Fibroblast of skin of left biceps (primary cell): ENCODE data around the gene BTBD9.
A peak's percentile ranks its signal among the peaks of the same experiment; 100 is the strongest.
"Not testable (repeated sequence)": the region's sequence is repeated elsewhere in the genome, so short reads cannot be mapped to it uniquely, and the experiment has no call there.

Experiments
- DNase-seq, 2 experiments: peaks; one replicate each; pipeline ENCODE4 v3.0.0-alpha.2; 2013; ENCODE audit warnings: low read depth in 2 of 2

Gene BTBD9

GRCh38 chr6:38347829-38348228 lies 291.9 kb downstream of the BTBD9 start:
- not testable (repeated sequence) for DNase-seq

GRCh38 chr6:38346291-38347079 lies 293.2 kb downstream of the BTBD9 start:
- DNase-seq: peak; percentile 92

- no peak for DNase-seq
Observed at GRCh38 chr6:38345586-38345985, 294.1 kb downstream of the BTBD9 start.

- DNase-seq: no peak
Observed at GRCh38 chr6:38341496-38341895, 298.2 kb downstream of the BTBD9 start.

- no peak for DNase-seq
Observed at GRCh38 chr6:38339914-38340313, 299.8 kb downstream of the BTBD9 start.

- peak; percentile 67 to 75 for DNase-seq
Observed at GRCh38 chr6:38337819-38338465, 301.8 kb downstream of the BTBD9 start.

- no peak for DNase-seq
Observed at GRCh38 chr6:38336922-38337321, 302.8 kb downstream of the BTBD9 start.

GRCh38 chr6:38326837-38327236 lies 312.9 kb downstream of the BTBD9 start:
- no peak for DNase-seq

- DNase-seq: no peak
Observed at GRCh38 chr6:38323216-38323615, 316.5 kb downstream of the BTBD9 start.

GRCh38 chr6:38322138-38322537 lies 317.6 kb downstream of the BTBD9 start:
- no peak for DNase-seq

GRCh38 chr6:38320843-38321242 lies 318.9 kb downstream of the BTBD9 start:
- DNase-seq: no peak

- no peak for DNase-seq
Observed at GRCh38 chr6:38320358-38320757, 319.4 kb downstream of the BTBD9 start.

- no peak for DNase-seq
Observed at GRCh38 chr6:38319256-38320212, 320.2 kb downstream of the BTBD9 start.

GRCh38 chr6:38316099-38316868 lies 323.4 kb downstream of the BTBD9 start:
- DNase-seq: no peak

GRCh38 chr6:38311201-38311600 lies 328.5 kb downstream of the BTBD9 start:
- no peak for DNase-seq

GRCh38 chr6:38310061-38310460 lies 329.7 kb downstream of the BTBD9 start:
- no peak for DNase-seq

GRCh38 chr6:38307740-38308139 lies 332.0 kb downstream of the BTBD9 start:
- DNase-seq: no peak

- DNase-seq: no peak
Observed at GRCh38 chr6:38306931-38307330, 332.8 kb downstream of the BTBD9 start.

- no peak for DNase-seq
Observed at GRCh38 chr6:38305995-38306681, 333.6 kb downstream of the BTBD9 start.

- DNase-seq: no peak
Observed at GRCh38 chr6:38302838-38303237, 336.9 kb downstream of the BTBD9 start.

- DNase-seq: no peak
Observed at GRCh38 chr6:38302081-38302480, 337.6 kb downstream of the BTBD9 start.
